ENCODE results near the gene SAMD4A. TPM values are rescaled to one million over a fixed set of nuclear protein-coding genes. Genes with fewer than 3 reads are reported as not detected.

SAMD4A gene
- total RNA-seq, 4 donors from 2014 or later = 39.8 to 53.3 (median 48.0) TPM

DNA sequence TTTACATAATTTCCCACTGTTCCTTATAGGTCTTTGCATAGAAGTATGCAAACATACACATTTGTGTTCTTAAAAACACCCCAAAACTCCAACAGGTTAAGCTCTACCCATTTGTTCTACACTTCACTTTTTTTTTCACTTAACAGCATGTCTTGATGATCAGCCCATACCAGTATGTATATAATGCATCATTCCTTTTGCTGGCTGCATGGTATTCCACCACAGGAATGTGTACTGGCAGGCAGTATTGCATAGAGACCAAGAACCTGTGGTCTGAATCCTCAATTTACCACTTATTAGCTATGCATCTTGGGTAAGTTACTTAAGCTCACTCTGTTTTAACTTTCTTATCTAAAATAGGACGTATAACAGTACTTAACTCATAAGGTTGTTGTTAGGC lies 65.5 kb downstream of the SAMD4A start:
- no peak overlapping the region for H3K4me3 ChIP-seq
- no peaks in the 10 kb centered on the region for H3K27me3 ChIP-seq
- TF ChIP-seq POLR2A (IDR thresholded peaks at IDR 0.05) = no peak
- TF ChIP-seq, protein P1, sequence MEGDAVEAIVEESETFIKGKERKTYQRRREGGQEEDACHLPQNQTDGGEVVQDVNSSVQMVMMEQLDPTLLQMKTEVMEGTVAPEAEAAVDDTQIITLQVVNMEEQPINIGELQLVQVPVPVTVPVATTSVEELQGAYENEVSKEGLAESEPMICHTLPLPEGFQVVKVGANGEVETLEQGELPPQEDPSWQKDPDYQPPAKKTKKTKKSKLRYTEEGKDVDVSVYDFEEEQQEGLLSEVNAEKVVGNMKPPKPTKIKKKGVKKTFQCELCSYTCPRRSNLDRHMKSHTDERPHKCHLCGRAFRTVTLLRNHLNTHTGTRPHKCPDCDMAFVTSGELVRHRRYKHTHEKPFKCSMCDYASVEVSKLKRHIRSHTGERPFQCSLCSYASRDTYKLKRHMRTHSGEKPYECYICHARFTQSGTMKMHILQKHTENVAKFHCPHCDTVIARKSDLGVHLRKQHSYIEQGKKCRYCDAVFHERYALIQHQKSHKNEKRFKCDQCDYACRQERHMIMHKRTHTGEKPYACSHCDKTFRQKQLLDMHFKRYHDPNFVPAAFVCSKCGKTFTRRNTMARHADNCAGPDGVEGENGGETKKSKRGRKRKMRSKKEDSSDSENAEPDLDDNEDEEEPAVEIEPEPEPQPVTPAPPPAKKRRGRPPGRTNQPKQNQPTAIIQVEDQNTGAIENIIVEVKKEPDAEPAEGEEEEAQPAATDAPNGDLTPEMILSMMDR (IDR thresholded peaks at IDR 0.05) = no peak
- TF ChIP-seq EP300 (IDR thresholded peaks at IDR 0.05) = no peak
- peaks cover 0 to 31% (median 24%) of the 10 kb centered on the region in 4 donors for H3K4me1 ChIP-seq
- no peaks in the 10 kb centered on the region for H3K9me3 ChIP-seq
- H3K36me3 ChIP-seq = no peaks in the 10 kb centered on the region
- 94 to 98% methylated on average over 1 of the region's 1 CpG for WGBS, 2 donors
- no peak for DNase-seq (ENCODE audit: low spot score in 2 of 2)
- no peak overlapping the region for H3K27ac ChIP-seq

DNA sequence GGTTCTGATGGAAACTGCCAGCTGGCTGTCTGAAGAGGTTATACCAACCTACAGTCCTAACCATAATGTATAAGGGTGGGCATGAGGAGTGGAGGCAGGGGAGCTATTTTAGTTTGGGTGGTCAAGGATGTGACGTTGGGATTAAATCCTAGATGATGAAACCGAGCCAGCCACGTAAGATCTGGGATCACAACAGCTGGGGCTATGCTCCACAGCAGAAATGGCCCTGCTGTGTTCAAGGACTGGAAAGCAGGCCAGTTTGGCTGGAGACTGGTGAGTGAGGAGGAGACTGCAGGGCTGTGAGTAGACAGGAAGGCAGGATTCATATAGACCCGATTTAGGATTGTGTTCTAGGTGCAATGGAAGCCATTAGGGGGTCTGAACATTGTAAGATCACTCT lies 66.1 kb downstream of the SAMD4A start:
- Histone ChIP-seq H3K36me3 (no peaks in the 10 kb centered on the region), H3K4me1 (peaks cover 0 to 31% (median 21%) of the 10 kb centered on the region in 4 donors), H3K4me3 (no peak overlapping the region), H3K27me3 (no peaks in the 10 kb centered on the region), H3K9me3 (no peaks in the 10 kb centered on the region), H3K27ac (no peak overlapping the region)
- TF ChIP-seq POLR2A (IDR thresholded peaks at IDR 0.05) = no peak
- TF ChIP-seq EP300 (IDR thresholded peaks at IDR 0.05) = no peak
- TF ChIP-seq, protein P1 (IDR thresholded peaks at IDR 0.05) = no peak
- no peak for DNase-seq (ENCODE audit: low spot score in 2 of 2)
- WGBS, 2 donors = 89 to 91% methylated on average over 4 of the region's 4 CpGs

DNA sequence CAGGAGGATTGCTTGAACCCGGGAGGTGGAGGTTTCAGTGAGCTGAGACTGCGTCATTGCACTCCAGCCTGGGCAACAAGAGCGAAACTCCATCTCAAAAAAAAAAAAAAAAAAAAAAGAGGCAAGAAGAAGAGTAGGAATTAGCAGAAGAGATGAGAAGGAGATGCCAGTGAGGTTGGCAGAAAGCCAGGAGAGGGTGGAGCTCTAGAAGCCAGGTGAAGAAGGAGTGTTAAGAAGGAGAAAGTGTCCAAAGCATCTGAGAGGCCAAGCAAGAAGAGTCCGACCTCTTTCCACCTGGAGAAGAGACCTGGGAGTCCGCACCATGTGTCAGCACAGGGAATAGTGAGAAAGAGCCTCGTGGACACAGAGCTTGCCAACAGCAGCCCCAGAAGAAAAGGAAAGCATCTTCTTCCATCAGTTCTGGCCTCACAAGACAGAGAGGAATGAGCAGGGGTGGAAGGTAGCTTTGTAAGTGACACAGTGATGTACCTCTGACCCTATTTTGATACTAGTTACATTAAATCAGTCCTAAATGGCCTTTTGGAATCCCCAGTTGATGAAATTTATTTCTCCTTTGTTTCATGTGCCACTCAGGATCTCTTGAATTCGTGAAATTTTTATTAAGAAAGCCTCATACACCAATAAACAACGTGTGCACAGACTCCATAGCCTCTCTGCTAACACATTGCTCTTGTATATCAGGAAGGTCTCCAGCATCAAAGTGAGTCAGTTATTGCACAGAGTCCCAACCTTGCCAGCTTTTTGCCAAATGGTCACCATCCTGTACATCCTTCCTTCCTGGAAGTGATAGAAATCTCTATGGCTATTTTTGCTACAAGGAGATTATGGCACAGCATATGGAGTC lies 70.6 kb downstream of the SAMD4A start:
- TF ChIP-seq, protein P1 (IDR thresholded peaks at IDR 0.05) = no peak
- TF ChIP-seq EP300 (IDR thresholded peaks at IDR 0.05) = no peak

DNA sequence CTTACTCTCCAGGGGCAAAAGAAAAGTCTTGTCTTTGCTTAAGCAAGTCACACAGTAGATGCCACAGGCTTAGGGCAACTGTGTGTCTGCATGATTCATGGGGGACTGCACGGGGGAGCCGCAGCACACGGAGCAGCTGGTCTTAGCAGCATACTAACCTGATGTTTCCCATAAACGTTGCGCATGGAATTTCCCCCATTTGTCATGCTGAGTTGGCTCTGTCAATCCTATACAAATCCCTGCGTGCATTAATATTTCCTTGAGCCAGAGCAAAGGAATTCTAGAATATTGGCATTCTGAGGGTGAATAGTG lies 71.2 kb downstream of the SAMD4A start:
- Histone ChIP-seq H3K36me3 (no peaks in the 10 kb centered on the region), H3K27ac (no peak overlapping the region), H3K9me3 (no peaks in the 10 kb centered on the region), H3K4me1 (peaks cover 0 to 28% (median 0%) of the 10 kb centered on the region in 4 donors), H3K27me3 (no peaks in the 10 kb centered on the region), H3K4me3 (no peak overlapping the region)
- no peak for DNase-seq (ENCODE audit: low spot score in 2 of 2)
- 76 to 81% methylated on average over 6 of the region's 6 CpGs for WGBS, 2 donors
- TF ChIP-seq EP300 (IDR thresholded peaks at IDR 0.05) (no peak), POLR2A (IDR thresholded peaks at IDR 0.05) (no peak)
- TF ChIP-seq, protein P1 (IDR thresholded peaks at IDR 0.05) = no peak

More for the DNA sequence above, 70.6 kb downstream of the SAMD4A start:
- Histone ChIP-seq H3K4me1 (peaks cover 0 to 25% (median 0%) of the 10 kb centered on the region in 4 donors), H3K27ac (no peak overlapping the region), H3K4me3 (no peak overlapping the region), H3K36me3 (no peaks in the 10 kb centered on the region), H3K9me3 (no peaks in the 10 kb centered on the region), H3K27me3 (no peaks in the 10 kb centered on the region)
- no peak for DNase-seq (ENCODE audit: low spot score in 2 of 2)
- 82 to 86% methylated on average over 8 of the region's 8 CpGs for whole genome bisulfite sequencing, 2 donors

DNA sequence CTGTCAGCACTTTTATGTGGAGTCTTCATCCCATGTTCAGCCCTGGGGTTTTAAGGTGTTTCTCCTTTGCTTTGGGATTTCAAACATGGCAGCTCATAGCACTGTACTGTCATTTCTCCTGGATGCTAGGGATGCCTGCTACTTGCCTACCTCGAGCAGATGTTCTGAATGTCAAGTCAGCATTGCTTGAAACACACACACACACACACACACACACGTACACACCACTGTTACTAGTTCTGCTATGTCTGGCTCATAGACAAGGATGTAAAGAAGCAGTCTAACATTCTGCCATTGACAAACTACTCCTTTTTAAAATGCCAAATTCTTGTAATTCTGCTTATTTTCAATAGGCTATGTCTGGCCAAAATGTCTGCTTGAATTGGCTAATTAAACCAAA lies 72.7 kb downstream of the SAMD4A start:
- H3K36me3 ChIP-seq = no peaks in the 10 kb centered on the region
- no peaks in the 10 kb centered on the region for H3K9me3 ChIP-seq
- WGBS, 2 donors = 54 to 55% methylated on average over 2 of the region's 2 CpGs
- no peaks in the 10 kb centered on the region for H3K27me3 ChIP-seq
- no peak overlapping the region for H3K27ac ChIP-seq
- peaks cover 0 to 37% (median 0%) of the 10 kb centered on the region in 4 donors for H3K4me1 ChIP-seq
- TF ChIP-seq EP300 (IDR thresholded peaks at IDR 0.05) = no peak
- TF ChIP-seq POLR2A (IDR thresholded peaks at IDR 0.05) = no peak
- TF ChIP-seq, protein P1 (IDR thresholded peaks at IDR 0.05) = no peak
- no peak overlapping the region for H3K4me3 ChIP-seq
- no peak for DNase-seq (ENCODE audit: low spot score in 2 of 2)

All from tibial nerve (tissue), 4 donors.